ENCODE measurements around the gene KRT16.
"Not testable (repeated sequence)": the region's sequence is repeated elsewhere in the genome, so short reads cannot be mapped to it uniquely, and the experiment has no call there.

KRT16 gene

GRCh38 chr17:41582061-41582968 is 30.3 kb downstream of the KRT16 start:
- DNase-seq: not testable (repeated sequence)

DNA sequence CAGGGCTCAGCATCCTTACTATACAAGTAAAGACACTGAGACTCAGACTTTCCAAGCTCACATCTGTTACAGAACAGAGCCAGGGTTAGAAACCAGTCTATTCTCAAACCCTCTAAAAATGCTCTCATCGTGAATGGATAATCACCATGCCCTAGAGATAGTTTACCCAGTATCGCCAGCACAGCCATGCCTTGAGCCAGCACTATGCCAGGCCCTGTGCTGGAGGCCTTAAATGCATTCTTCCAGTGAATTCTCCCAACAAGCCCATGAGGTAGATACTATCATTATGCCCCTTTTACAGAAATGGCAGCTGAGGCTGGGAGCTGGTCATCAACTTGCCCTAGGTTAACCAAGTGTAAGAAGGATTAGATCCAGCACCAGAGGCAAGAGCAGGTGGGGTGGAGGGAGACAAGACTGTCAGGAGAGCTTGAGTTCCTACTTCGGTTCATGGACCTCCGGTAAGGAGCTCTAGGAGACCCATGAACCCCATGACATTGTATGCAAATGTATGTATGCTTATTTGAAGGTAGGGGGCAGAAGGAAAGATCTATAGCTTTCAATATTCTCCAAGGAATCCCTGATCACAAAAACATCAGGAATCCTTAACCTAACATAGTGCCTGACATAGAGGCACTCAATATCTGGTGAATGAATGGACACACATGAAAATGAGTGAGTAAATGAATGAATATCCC is 31.1 kb downstream of the KRT16 start:
- DNase-seq: no peak

DNA sequence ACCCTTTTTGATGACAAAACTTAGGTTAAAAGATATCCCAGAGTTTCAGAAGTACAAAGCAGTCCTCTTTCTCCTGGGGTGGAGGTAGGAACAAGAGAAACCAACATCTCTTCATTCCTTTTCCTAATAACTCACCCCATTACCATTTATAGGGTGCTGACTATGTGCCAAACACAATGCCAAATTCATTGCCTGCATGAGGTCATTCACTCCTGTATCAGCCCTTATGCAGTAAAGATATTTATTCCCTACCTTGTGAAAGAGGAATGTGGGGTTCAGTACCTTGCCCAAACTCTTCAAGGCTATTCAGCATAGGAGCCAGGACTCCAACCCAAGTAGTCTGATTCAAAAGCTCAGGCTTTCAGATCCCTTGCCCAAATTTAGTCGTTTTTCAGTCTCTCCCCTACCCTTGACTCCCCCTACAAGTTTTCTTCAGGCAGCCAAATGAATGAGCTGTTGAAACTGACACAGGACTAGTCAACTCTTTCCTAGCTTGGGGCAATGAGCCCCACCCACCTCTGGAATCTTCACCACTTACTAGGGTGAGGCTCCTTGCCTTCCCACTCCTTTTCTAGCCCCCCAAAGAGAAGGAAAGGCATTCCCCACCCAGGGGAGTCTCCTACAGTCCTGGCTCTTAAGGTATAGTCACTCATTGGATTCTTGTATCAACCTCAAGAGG is 31.7 kb downstream of the KRT16 start:
- DNase-seq: no peak

DNA sequence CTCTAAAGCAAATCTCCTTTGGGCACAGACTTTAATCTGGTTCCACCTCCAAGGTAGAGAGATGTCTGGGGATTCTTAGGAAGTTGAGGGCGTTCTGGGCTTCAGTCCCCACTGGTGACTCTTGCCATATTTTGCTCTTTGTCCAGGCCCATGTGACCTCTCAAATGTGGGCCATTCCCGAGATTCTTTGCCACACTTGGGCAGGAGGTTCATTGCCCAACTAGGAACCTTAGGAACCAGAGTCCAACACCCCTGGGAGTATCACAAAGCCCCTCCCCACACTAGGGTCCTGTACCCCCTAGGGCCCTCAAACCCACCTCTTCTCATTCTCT is 32.4 kb downstream of the KRT16 start:
- no peak for DNase-seq

DNA sequence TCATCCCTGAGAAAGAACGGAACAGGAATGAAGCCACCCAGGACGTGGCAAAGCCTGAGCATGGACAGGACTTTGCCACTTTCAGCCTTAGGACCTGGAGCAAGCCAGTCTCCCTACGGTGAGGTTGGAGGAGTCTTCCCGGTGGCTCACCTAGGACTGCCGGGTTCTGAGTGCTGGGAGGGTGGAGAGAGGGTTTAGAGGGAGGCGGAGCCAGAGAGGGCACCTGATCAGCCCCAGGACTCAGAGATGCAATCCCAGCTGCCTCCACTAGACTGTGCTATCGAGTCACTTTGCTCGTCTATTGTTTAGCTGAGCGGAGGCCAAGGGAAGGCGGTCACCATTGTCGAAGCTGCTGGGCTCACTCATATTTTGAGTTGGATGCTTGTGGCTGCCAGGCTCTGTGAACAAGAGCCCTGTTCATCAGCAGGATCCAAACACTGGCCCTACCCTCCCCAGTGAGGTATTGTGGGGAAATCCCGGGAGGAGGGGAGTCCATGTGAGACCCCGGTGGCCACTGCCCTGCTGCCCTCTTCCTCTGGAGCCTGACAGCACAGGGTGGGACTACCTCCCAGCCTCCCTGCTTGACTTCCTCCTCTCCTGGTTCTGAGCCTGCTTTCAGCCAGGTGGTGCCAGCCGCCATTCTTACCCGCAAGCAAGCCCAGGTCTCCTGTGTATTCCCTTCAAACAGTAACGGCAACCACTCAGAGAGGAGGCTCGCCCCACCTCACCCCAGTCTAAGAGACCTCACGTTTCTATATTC is 32.9 kb downstream of the KRT16 start:
- DNase-seq: peak; percentile 60 to 62

- DNase-seq: no peak
These were observed 33.6 kb downstream of the KRT16 start for GRCh38 chr17:41578971-41579370.

DNA sequence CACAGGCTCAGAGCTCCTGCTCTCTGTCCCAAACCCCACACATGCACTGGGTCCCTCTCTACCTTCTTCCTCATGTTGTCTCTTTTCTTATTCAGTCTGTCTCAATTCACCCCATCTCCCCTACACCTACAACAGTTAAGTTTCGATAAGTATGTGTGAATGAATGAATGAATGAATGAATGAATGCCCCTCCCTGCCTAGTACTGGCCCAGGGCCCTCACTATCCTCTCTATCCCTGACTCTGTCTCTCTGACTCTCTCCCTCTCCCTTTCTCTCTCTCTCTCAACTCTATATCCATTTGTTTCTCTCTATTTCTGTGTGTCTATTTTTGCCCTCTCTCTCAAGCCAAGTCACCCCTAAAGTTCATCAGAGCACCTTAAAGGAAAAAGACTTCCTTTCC is 34.0 kb downstream of the KRT16 start:
- no peak for DNase-seq

GRCh38 chr17:41576740-41577139 is 35.8 kb downstream of the KRT16 start:
- not testable (repeated sequence) for DNase-seq

GRCh38 chr17:41575336-41575735 is 37.2 kb downstream of the KRT16 start:
- DNase-seq: no peak

GRCh38 chr17:41571561-41572434 is 40.8 kb downstream of the KRT16 start, which contains the start of gene KRT9:
KRT9 (minus strand) TSS chr17:41572059; CDS start chr17:41571992, 67 bp downstream.
- DNase-seq: no peak

GRCh38 chr17:41567317-41567716 is 45.2 kb downstream of the KRT16 start:
- peak; percentile 11 to 23 for DNase-seq

DNA sequence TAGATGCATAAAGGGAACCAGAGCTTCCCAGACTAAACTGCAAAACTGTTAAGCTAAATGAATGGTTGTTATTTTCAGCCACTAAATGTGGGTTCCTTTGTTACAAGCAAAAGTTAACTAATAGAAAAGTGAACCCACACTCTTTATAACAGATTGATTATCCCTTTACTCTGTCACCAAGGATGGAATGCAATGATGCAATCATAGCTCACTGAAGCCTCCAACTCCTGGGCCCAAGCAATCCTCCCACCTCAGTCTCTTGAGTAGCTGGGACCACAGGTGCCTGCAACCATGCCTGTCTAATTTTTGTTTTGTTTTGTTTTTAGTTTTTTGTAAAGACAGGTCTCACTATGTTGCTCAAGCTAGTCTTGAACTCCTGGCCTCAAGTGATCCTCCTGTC is 47.2 kb downstream of the KRT16 start:
- DNase-seq: no peak

DNA sequence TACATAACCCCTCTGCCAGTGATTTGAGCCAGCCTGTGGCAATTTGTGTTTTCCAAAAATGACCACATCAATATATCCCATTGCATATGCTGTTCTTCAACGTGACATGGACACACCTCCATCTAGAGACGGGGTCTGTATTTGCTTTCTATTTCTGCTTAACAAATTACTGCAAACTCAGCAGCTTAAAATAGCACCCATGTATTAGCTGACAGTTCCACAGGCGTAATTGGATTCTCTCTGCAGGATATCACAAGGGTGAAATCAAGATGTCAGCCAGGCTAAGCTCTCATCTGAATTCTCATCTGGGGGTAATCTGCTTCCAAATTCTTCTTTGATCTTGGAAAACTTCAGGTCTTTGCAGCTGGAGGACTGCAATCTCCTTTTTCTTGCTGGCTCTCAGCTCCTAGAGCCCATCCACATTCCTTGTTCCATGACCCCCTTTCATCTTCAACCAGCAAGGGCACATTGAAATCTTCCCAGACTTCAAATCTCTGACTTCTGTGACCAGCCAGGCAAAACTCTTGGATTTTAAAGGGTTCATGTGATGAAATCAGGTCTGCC is 48.9 kb downstream of the KRT16 start:
- no peak for DNase-seq

DNA sequence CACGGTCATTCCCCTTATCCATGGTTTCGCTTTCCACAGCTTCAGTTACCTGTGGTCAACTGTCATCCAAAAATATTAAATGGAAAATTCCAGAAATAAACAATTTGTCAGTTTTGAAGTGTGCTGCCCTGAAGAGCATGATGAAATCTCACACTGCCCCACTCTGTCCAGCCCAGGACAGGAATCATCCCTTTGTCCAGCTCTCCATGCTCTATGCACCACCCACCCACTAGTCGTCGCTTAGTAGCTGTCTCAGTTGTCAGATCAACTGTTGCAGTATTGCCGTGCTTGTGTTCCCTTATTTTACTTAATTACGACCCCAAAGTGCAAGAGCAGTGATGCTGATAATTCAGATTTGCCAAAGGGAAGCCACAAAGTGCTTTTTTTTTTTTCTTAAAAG is 51.0 kb downstream of the KRT16 start:
- no peak for DNase-seq
